GM13976 (cell line): ENCODE measurements around the gene LMF2.

Experiments used
- DNase-seq: peaks from one replicate; pipeline ENCODE4 v3.0.0; 2012; ENCODE audit warnings: low spot score
- CTCF ChIP-seq: IDR thresholded peaks from 2 replicates; pipeline ENCODE4 v1.5.1; 2012; ENCODE audit warnings: borderline replicate concordance, mild to moderate bottlenecking; ENCODE audit not compliant: insufficient read depth; ENCODE audit errors: extremely low read depth, missing control alignments, control extremely low read depth
- in situ Hi-C: fragments of 300-500 bp; cut with MboI; formaldehyde crosslinking; loops from one replicate; pipeline ENCODE4 v1.12.0; 2022; ENCODE audit warnings: low sequenced_read_pairs, mixed read lengths, inconsistent platforms; ENCODE audit not compliant: unreplicated experiment

LMF2 gene

GRCh38 chr22:50502628-50503474 is 4.7 kb downstream of the LMF2 start:
- in situ Hi-C loops: no loop called here
- no peak for DNase-seq
- TF ChIP-seq CTCF: no peak

GRCh38 chr22:50502096-50502495 is 5.4 kb downstream of the LMF2 start:
- DNase-seq: no peak
- TF ChIP-seq CTCF: no peak
- in situ Hi-C loops: no loop called here

- TF ChIP-seq CTCF: no peak
- in situ Hi-C loops: no loop called here
- DNase-seq: no peak
These were observed 7.0 kb downstream of the LMF2 start for GRCh38 chr22:50500452-50500851.

- in situ Hi-C loops: no loop called here
- peak; percentile 58 for TF ChIP-seq CTCF
- DNase-seq: peak; percentile 80
These were observed 9.1 kb downstream of the LMF2 start for GRCh38 chr22:50498322-50498890.

GRCh38 chr22:50497093-50497492 is 10.4 kb downstream of the LMF2 start:
- DNase-seq: no peak
- no peak for TF ChIP-seq CTCF
- in situ Hi-C loops: no loop called here

- in situ Hi-C loops: no loop called here
- no peak for DNase-seq
These were observed 16.8 kb downstream of the LMF2 start for GRCh38 chr22:50490531-50491308.

More at GRCh38 chr22:50490531-50491308, 16.8 kb downstream of the LMF2 start:
- TF ChIP-seq CTCF: no peak
